GM23248 (cell line): Measurements from ENCODE around the gene SH3RF3.

Experiments used
- EZH2 ChIP-seq: fragments of 200-600 bp; sonication (generic); IDR thresholded peaks from 2 replicates; pipeline ENCODE4 v1.6.1; 2018; ENCODE audit warnings: antibody characterized with exemption, mild to moderate bottlenecking; ENCODE audit not compliant: insufficient read depth, poor library complexity, severe bottlenecking
- EZH2phosphoT487 ChIP-seq: fragments of 200-600 bp; sonication (generic); IDR thresholded peaks from 2 replicates; pipeline ENCODE4 v1.6.1; 2018; ENCODE audit warnings: antibody characterized with exemption, moderate library complexity, mild to moderate bottlenecking, low read depth; ENCODE audit not compliant: insufficient read depth

GRCh38 chr2:109108740-109109139, 20.3 kb upstream of the SH3RF3 start:
- TF ChIP-seq EZH2: no peak
- no peak for TF ChIP-seq EZH2phosphoT487
